C1 segment of cervical spinal cord (tissue), 14 donors: ENCODE measurements around the gene SCN5A.

ENCODE experiments used
- DNase-seq, 14 donors: peaks; one replicate each; lab custom pipeline; 2025; lab: John Stamatoyannopoulos, UW

The SCN5A gene

DNA sequence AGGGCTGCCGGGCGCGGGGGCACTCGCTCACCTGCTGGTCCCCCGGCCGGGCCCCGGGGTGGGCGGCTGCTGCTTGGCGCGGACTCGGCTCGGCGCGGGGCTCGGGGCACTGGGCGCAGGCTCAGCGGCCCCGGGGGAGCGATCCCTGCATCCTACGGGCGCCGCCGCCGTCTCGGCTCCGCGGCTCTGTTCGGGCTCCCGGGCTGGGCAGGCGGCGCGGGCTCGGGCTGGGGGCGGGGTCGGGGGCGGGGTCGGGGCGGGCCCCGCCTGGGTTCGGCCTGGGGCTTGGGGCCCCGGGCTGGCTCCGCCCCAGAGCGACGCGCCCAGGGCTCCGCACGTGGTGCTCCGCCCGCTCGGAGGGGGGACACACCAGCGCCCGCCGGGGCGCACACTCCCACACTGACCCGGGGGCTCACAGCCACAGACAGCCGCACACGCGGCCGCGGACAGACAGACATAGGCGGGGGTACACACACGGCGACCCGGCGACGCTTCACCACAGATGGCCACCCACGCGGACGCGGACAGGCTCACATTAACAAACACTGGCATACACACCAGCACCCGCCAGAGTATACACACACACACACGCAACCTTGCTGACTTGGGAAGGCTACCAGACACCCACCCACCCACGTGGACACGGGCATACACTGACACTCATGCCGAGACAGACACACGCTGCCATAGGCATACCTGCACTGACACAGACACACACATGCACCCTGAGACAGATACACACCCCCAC lies at the start of gene SCN5A:
Gene SCN5A (minus strand): TSS at position 188 of the 748 bp plus-strand sequence. CDS start 16,380 bp downstream, outside the sequence.
- DNase-seq: peak in 3 of 14 donors; percentile 8 to 36 (median 15)

DNA sequence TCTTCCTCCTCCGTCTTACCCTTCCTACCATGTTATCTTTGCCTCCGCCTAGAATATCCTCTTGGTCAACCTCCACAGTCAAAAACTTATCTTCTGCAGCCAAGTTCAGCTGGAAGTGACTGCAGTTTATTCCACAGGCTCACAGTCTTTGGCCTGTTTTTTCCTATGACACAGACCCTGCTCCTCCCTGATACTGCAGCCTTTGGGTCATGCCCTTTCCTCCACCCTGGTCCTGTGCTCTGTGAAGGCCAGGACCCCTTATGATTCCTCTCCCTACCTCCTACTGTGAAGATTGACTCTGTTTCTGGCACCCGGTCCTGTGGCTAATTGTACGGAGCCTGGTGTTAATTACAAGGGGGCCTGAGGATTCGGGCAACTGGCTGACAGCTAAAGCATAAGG lies 49.3 kb upstream of the SCN5A start:
- DNase-seq: no peak

DNA sequence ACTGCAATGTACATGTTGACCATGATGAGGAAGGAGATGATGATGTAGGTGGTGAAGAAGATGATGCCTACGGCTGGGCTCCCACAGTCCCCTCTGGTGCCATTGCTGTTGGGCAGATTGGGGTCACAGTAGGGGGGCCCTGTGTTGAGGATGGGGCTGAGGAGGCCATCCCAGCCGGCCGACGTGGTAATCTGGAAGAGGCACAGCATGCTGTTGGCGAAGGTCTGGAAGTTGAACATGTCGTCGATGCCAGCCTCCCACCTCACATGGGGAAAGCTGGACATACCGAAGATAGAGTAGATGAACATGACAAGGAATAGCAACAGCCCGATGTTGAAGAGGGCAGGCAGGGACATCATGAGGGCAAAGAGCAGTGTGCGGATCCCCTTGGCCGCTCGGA lies 48.6 kb upstream of the SCN5A start:
- DNase-seq: no peak

DNA sequence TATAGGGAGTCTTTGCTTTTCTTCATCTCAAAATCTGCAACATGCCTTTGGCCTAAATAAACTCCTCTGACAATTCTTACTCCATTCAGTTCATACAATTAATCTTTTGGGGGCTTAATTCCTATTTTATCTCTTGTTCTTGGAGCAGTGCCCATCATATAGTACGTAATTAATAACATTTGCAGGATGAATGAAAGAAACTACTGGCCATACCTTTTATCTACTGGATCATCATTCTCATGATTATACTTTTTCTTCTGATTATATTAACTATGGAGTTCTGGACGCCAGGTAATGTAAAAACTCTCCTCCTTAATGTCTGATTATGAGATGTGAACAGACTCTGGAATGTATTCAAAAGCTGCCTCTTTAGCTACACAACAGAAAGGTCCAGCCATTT lies 46.5 kb upstream of the SCN5A start:
- no peak for DNase-seq

DNA sequence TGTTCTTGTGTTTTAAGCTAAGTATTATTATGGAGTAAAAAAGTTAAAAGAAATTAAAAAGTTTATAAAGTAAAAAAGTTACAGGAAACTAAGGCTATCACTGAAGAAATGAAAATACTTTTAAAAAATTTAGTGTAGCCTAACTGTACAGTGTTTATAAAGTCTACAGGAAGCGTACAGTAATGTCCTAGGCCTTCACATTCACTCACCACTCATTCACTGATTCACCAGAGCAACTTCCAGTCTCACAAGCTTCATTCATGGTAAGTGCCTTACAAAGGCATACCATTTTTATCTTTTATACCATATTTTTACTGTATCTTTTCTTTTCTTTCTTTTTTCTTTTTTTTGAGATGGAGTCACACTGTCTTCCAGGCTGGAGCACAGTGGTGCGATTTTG lies 40.7 kb upstream of the SCN5A start:
- no peak for DNase-seq

DNA sequence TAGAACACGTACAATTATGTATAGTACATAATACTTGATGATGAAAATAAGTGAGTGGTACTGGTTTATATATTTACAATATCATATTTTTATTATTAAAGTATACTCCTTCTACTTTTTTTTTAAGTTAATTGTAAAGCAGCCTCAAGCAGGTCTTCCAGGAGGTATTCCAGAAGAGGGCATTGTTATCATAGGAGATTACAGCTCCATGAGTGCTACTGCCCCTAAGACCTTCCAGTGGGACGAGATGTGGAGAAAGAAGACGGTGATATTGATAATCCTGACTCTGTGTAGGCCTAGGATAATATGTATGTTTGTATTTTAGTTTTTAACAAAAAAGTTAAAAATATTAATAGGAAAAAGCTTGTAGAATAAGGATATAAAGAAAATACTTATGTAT lies 40.3 kb upstream of the SCN5A start:
- no peak for DNase-seq

DNA sequence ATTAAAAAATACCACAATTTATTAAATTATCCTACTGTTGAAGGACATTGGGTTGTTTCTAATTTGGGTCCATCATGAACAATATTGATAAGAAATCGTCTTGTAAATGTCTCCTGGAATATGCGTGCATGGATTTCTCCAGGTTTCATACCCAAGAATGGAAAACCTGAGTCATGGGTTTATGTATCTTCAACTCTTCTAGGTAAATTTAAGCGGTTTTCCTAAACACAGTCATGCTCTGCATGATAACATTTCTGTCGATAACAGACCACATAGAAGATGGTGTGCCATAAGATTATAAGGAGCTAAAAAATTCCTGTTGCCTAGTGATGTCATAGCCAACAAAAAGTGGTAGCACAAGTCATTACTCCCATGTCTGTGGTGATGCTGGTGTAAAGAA lies 39.9 kb upstream of the SCN5A start:
- DNase-seq: no peak

DNA sequence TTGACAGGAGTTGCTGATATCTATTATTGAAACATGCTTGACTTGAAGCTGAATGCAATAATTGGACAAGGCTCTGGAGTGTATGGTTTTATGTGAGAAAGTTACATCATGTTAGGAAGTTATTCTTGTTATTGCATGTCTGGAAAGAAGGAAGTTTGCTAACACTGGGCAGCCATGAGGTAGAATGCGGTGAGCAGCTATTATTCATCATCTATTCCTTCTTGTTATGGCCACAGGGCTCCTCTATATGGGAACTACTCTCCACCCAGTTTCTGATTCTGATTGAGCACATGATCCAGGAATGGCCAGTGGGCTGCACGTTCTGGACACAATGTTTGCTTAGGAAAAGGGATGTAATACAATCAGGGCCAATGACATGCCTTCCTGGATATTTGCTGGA lies 37.8 kb upstream of the SCN5A start:
- no peak for DNase-seq

DNA sequence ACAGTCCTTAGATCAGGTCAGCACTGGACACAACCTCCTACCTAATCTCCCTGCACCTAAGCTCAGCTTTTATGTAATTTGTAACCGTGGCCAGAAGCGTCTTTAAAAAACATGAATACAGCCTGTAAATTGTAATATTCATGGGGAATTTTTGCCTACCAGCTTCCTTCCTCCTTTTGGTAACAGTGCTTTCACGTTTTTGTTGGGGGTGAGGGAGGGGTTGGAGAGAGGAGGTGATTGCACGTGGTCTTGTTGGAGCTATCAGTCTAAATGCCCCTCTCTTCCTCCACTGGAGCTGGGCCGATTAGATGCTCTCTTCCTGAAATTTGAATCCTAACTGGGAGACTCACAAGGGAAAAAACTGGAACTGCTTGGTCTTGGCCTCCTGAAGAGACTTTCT lies 35.1 kb upstream of the SCN5A start:
- no peak for DNase-seq

DNA sequence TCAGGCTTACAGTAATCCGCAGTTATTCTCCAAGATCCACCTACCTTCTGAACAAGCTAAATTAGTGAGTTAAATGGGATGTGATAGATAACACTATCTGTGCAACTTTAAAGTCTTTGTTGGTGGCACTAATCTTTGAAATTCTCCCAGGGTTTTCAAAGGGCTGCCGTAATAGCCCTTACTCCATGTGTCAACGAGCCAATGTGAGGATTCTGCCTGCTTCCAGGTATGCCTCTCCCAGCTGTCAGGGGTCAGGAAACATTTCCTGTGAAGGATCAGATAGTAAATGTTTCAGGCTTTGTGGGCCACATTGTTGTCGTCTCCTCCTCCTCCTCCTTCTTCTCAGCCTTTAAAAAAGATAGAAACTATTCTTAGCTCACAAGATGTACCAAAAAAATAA lies 20.2 kb upstream of the SCN5A start:
- DNase-seq: no peak

DNA sequence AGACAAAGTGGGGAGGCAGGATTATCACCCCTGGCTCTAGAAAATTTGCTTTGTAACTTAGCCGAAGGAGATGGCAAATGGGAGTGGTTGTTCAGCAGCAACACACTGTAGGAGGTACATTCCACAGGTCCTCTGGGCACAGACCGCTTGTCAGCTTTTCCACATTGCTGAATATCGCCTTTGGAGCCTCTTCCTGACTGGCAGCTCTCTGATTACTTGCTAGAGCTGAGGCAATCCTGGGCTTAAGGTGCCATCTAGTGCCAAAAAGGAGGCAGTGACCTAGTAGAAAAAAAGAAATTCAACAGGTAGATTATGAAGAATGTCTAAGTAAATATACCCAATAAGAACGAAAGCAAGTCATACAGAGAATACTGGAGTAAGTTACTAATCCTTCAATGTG lies 13.1 kb upstream of the SCN5A start:
- DNase-seq: no peak

DNA sequence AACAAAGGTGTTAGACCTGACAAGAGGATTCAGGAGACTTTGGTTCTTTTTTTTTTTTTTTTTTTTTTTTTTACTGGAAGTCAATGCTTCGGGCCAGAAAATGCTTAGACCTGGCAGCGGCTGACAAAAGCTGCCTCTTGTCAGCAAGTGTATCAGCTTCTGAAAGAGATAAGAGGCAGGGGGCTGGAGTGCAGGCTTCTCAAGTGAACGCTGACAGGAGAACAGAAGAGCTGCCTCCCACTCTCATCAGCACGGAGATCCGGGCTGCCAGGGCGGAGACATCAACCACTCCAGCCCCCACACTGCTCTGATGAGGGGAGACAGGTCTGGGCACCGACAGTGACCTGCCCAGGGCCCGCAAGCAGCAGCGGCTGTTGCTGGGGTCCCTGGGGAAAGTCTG lies 9.4 kb upstream of the SCN5A start:
- no peak for DNase-seq

DNA sequence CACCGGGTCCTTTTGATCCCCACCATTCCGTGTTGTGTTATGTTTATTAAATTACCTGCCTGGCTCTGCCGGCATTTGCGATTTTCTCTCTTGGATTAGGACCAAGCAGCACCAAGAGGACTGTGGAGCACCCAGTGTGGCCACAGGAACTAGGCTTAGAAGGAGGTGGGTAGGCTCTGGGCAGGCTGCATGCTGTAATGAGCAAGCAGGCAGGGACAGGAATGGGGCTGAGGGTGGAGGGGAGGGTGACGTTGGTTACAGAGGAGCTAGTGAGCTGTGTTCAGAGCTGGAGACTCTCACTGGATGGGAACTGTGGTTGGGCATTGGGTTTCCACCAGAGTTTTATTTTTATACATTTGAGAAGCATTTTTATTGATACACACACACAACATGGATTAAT lies 7.9 kb upstream of the SCN5A start:
- no peak for DNase-seq

DNA sequence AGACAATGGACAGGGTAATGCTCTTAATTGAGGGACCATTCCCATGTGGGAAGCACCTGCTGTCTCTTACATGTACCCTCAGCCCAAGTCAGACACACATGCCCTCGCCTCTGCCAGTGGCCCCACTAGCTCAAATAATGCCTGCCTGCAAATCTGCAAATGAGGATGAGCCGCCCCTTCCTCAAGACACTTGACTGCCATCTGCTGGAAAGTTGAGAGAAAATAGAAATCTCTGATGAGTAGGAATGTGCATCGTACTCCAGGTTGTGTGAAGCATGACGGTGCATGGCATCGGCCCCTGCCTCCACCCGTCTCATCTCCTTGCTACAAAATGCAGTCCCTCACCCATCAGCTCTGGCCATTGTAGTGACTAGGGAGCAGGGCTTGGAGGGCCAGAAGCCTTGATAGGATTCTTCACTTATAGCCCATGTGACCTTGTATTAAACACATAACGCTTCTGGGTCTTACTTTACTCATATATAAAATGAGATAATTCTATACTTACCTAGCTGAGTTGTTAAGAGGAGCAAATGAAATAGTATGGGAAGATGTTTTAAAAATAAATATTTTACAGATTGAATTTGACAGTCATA lies 6.3 kb upstream of the SCN5A start:
- DNase-seq: no peak

DNA sequence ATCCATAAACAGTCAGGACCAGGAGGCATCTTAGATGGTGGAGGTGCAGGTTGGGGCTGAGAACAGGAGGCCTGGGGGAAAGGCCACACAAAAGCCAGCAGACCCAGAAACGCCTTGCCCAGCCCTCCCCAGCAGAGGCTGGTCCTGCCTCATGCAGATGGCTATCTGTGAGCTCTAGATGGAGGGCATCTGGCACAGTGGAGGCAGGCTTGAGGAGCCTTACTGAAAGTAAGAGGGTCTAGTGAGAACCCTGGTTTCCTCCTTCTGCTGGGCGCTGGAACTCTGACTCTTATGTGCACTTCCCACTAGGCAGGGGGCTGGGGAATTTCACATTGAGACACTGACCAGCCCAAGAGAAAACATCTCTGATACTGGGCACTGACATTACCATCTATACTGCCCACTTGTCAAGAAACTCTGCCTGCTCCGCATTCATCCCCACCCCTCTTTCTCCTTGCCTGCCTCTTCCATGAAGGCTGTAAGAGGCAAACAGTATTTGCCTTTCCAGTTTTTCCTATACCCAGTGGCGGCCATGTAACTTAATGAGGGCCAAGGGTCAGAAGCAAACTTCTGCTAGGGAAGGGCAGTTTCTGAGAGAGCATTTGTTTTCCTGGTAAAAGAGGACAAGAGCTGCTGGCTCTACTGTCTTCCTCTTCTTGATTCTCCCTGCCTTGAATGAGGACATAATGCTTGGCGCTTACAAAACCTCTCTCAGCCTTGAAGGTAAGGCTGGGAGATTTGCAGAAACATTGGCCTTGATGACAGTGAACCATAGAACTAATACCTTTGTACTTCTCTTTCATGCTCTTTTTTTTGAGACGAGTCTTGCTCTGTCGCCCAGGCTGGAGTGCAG lies 4.4 kb upstream of the SCN5A start:
- no peak for DNase-seq

DNA sequence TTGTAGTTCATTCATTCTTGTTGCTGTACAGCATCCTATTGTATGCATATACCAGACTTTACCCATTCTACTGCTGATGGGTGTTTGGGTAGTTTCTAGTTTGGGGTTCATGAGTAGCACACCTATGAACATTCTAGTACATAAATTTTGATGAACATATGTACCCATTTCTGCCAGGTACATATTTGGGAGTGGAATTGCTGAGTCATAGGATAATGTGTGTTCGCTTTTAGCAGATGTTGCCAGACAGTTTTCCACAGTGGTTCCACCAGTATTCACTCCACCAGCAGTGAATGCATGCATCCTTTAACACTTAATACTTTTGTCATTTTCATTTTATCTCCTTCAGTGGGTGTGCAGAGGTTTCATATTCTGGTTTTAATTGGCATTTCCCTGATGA lies 3.4 kb upstream of the SCN5A start:
- no peak for DNase-seq

DNA sequence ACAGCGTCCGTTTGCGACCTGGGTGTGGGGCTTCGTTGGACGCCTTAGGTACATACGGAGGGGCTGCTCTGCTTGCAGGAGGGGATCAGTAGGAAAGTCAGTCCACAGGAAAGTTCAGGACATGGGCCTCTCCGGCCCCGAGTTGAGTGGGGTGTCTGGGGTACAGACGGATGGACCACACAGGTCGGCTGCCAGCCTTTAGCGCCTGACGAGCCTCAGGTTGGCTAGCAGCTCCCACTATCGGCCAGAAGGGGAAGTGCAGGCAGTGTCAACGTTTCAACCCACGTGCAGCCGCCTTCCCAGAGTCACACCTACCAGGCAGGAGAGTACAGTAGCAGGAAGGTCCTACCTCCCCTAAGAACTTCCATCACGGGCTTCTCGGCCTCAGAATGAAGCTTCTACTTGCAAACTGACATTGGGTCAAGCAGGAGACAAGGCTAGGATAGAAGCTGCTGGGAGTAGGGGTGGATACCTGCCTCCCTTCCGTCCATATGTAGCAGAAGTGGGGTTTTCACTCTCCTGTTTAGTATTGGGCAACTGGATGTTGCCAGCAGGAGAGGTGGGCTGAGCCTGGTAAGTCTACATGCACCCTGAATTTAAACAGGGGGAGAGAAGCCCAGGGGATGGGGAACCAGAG lies 1.8 kb upstream of the SCN5A start:
- DNase-seq: peak in 6 of 14 donors; percentile 8 to 33 (median 16)

DNA sequence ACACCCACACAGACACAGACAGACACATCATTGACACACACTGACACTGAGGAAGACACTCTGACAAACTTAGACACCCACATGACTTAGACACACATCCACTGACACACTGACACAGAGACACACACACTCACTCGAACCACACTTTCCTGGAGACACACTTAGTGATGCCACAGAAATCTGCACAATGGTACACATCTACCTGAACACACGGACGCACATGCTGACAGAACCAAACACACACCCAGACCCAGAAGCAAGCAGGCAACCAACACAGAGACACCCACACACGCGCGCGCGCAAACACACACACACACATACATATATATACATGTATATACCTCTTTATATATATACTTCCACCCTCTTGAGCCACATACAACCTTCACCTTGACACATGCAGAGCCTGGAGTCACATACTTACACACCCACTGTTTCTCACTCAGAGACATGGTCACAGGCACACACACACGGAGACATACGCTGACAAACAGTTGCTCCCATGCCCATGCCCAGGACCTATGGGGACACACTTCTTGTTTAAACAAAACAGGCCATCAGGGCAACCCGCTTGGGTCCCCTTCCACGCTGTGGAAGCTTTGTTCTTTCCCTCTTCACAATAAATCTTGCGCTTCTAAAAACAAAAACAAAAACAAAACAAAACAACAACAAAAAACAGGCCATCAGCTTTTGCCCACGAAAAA lies 913 bp upstream of the SCN5A start:
- no peak for DNase-seq

DNA sequence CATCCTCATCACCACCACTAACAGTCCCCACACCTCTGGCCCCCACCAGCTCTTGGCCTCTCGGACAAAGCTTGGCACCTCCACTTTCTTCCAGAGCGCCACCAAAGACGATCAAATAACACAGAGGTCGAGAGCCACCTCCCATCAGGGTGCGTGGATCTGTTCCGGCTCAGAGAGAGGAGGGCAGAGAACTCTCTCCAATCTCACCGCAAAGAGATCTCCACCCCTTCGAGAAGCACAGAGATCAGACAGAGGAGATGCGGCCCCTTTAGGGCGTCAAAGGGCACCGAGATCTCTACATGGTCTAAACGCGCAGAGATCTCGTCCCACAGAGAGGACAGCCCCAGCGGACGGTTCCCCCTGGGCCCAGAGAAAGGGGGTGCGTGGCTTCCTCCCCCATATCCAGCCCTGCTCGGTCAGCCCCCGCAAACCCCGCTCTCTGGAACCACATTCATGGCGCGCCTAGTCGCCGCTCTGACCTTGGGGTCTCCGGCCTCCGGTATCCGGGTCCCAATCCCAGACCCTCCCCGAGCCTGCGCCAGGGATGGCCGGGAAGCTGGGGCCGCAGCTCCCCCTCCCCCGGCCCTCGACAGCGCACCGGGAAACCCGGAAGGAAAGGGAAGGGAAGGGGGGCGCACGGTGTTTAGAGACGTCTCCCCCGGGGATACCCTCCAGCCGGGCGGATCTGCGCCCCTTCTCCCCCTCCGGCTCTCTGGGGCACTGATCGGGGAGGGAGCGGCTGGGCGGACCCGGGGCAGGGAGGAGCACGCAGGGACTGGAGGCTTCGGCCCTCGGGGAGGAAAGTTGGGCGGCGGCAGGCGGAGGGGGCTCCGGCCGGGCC lies 608 bp downstream of the SCN5A start:
- DNase-seq: no peak

DNA sequence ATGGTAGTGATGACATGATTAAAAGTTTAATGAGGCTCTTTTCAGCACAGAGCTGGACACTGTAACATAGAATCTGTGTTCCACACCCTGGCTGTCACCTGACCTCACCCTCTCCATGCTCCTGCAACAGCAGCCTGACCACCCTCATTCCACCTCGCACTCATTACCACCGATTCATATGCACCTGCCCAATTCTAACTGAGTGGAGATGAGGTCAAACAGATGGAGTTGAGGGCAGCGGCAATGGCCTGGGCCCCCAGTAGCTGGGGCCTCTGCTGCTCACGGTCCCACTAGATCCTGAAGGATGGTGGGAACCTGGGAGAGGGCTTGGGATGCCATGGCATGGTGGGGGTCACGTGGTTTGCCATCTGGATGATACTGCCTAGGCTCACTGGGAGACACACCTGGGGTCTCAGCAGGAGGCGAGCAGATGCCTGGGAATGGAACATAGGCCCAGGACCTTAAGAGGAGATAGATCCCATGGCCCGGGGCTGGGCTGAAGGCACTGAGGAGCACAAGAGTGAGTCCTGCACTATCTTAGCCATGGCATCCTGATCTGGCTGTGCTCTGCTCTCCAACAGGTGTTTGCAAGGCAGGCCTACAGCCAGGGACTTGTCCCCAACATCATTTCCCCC lies 1.3 kb downstream of the SCN5A start:
- no peak for DNase-seq
